Transverse colon (tissue), 4 donors: ENCODE data around the gene INSL6. TPM values are rescaled to one million over a fixed set of nuclear protein-coding genes. Genes with fewer than 3 reads are reported as not detected.

Source experiments
- DNase-seq: peaks from one replicate; pipeline ENCODE4 v3.0.0-alpha.2; 2019
- H3K27ac ChIP-seq, 4 donors: fragments of 200-600 bp; sonication (generic); 2 replicates each; pipeline ENCODE4 v1.5.1; 2016 to 2018; ENCODE audit warnings: inconsistent platforms in 4 of 4
- H3K27me3 ChIP-seq: fragments of 200-600 bp; sonication (generic); 2 replicates; pipeline ENCODE4 v1.5.1; 2017; ENCODE audit warnings: inconsistent platforms
- H3K36me3 ChIP-seq, 4 donors: fragments of 200-600 bp; sonication (generic); 2 replicates each; pipeline ENCODE4 v1.5.1; 2017 to 2019; ENCODE audit warnings: inconsistent platforms in 4 of 4
- H3K4me1 ChIP-seq, 4 donors: fragments of 200-600 bp; sonication (generic); 2 replicates each; pipeline ENCODE4 v1.5.1; 2017 to 2020; ENCODE audit warnings: inconsistent platforms in 4 of 4
- H3K4me3 ChIP-seq, 4 donors: fragments of 200-600 bp; sonication (generic); 1 replicate in 1 of 4; 2 replicates in 3 of 4; pipeline versions ENCODE4 v1.5.1 to v1.6.1; 2017 to 2019; ENCODE audit warnings: inconsistent platforms in 4 of 4
- H3K9me3 ChIP-seq, 2 donors: fragments of 200-600 bp; sonication (generic); 2 replicates each; pipeline ENCODE4 v1.5.1; 2017 to 2019; ENCODE audit warnings: inconsistent platforms in 2 of 2
- EP300 ChIP-seq: sonication (generic); formaldehyde crosslinking; IDR thresholded peaks from one replicate; pipeline ENCODE4 v1.6.1; 2017; ENCODE audit warnings: antibody characterized with exemption, low read depth
- POLR2A ChIP-seq: fragments of 450-650 bp; IDR thresholded peaks from one replicate; pipeline ENCODE4 v1.6.1; 2016; ENCODE audit warnings: antibody characterized with exemption, mild to moderate bottlenecking, moderate library complexity
- POLR2AphosphoS5 ChIP-seq, 3 donors: sonication (generic); formaldehyde crosslinking; IDR thresholded peaks; one replicate each; pipeline ENCODE4 v1.6.1; 2016; ENCODE audit warnings: antibody characterized with exemption in 3 of 3
- WGBS, 2 donors: methylation state at CpG; one replicate each; pipeline ENCODE4 v1.1.5; 2018; ENCODE audit warnings: low coverage in 1 of 2; 5-methylcytosine and 5-hydroxymethylcytosine counted together
- in situ Hi-C, 4 donors: fragments of 200-750 bp; cut with MboI; loops; one replicate each; pipeline versions ENCODE4 v1.15.0 to v1.15.1; 2017; ENCODE audit warnings: low sequenced_read_pairs in 3 of 4, low pct_ligation_motif_present in 1 of 4, low pct_unique_long_range_greater_than_20kb in 1 of 4
- intact Hi-C: fragments of 100-400 bp; cut with DNase I; formaldehyde crosslinking; loops from one replicate; pipeline ENCODE4 v1.15.1; 2023; ENCODE audit warnings: low total_unique reads
- total RNA-seq, 4 donors: library from RNA; depleted of rRNA; stranded (reverse); fragments of >200 nt; gene quantifications; one replicate each; pipeline ENCODE4 v1.1.0, GENCODE V29; 2016
- TF ChIP-seq, protein P1 (sequence below), 5 experiments: fragments of 200-600 bp in 3 of 5; fragments of 450-650 bp in 2 of 5; sonication (generic) in 3 of 5; IDR thresholded peaks; 1 replicate in 2 of 5; 2 replicates in 3 of 5; pipeline ENCODE4 v1.5.1; 2016 to 2017; ENCODE audit warnings: antibody characterized with exemption in 5 of 5, inconsistent platforms in 3 of 5, mild to moderate bottlenecking in 2 of 5, moderate library complexity in 1 of 5

The INSL6 gene
- total RNA-seq, 4 donors from 2014 or later = not detected

DNA sequence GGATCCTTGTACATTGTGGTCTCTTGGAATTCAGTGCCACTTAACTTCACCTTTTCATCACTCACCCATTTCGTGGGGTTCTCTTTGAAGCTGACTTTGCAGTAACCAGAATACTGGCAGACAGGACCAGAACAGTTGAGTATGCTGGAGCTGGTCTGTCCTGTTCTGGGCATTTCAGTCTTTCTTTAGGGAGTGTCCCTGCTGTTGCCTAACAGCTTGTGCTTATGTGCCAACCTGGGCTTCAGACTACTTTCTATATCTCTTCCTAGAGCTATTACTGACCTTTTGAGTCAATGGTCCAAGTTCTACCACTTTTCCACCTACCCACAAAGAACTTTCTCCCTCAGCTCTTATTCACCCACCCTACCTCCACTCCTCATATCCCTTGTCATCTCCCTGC is 10.0 kb upstream of the INSL6 start:
- DNase-seq = no peak
- in situ Hi-C loops (loop anchor here in 2 of 4 donors (10.0 to 25.0 kb wide), 6 partner anchors 92 to 433 kb away; partner anchors contain the start of gene PLGRKT (in 1 of the 2)), intact Hi-C loops (no loop called here)
- Histone ChIP-seq H3K27me3 (peaks cover 6% of the 10 kb centered on the region), H3K27ac (no peak overlapping the region), H3K4me1 (no peaks in the 10 kb centered on the region), H3K36me3 (no peaks in the 10 kb centered on the region), H3K4me3 (no peak overlapping the region), H3K9me3 (no peaks in the 10 kb centered on the region)
- WGBS, 2 donors = 68% methylated on average over 1 of the region's 1 CpG; no CpG with 5 or more reads in 1 of the 2 donors
- TF ChIP-seq, protein P1, sequence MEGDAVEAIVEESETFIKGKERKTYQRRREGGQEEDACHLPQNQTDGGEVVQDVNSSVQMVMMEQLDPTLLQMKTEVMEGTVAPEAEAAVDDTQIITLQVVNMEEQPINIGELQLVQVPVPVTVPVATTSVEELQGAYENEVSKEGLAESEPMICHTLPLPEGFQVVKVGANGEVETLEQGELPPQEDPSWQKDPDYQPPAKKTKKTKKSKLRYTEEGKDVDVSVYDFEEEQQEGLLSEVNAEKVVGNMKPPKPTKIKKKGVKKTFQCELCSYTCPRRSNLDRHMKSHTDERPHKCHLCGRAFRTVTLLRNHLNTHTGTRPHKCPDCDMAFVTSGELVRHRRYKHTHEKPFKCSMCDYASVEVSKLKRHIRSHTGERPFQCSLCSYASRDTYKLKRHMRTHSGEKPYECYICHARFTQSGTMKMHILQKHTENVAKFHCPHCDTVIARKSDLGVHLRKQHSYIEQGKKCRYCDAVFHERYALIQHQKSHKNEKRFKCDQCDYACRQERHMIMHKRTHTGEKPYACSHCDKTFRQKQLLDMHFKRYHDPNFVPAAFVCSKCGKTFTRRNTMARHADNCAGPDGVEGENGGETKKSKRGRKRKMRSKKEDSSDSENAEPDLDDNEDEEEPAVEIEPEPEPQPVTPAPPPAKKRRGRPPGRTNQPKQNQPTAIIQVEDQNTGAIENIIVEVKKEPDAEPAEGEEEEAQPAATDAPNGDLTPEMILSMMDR (IDR thresholded peaks at IDR 0.05) = no peak
- TF ChIP-seq POLR2AphosphoS5 (IDR thresholded peaks at IDR 0.05) (no peak), POLR2A (no peak), EP300 (no peak)

DNA sequence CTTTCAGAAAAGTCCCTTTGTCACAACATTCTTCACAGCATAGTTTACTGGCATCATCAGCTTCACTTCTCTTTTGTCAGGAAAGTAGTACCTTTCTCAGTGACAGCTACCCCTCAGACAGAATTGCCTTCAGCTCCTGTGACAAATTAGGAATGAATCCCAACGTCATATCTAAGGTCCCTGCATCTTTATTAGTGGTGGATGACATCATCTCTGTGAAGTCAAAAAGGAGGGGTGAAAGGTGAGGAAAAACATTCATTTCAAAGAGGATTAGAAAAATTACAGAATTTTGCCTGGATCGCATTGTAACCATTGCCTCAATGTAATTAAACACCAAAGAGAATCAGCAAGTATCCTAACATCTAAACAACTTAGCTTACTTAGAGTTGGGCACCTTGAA is 7.9 kb upstream of the INSL6 start:
- no peak overlapping the region for H3K27ac ChIP-seq
- H3K9me3 ChIP-seq = no peaks in the 10 kb centered on the region
- intact Hi-C loops (no loop called here), in situ Hi-C loops (loop anchor here in 2 of 4 donors (10.0 to 25.0 kb wide), 6 partner anchors 94 to 431 kb away; partner anchors contain the start of gene PLGRKT (in 1 of the 2))
- no peaks in the 10 kb centered on the region for H3K4me1 ChIP-seq
- H3K27me3 ChIP-seq = peaks cover 6% of the 10 kb centered on the region
- no peak overlapping the region for H3K4me3 ChIP-seq
- no peaks in the 10 kb centered on the region for H3K36me3 ChIP-seq
- 48 to 53% methylated on average over 2 of the region's 2 CpGs for WGBS, 2 donors
- DNase-seq = no peak
- TF ChIP-seq POLR2AphosphoS5 (IDR thresholded peaks at IDR 0.05) = no peak
- TF ChIP-seq EP300 = no peak
- TF ChIP-seq POLR2A = no peak
- TF ChIP-seq, protein P1 (IDR thresholded peaks at IDR 0.05) = no peak

DNA sequence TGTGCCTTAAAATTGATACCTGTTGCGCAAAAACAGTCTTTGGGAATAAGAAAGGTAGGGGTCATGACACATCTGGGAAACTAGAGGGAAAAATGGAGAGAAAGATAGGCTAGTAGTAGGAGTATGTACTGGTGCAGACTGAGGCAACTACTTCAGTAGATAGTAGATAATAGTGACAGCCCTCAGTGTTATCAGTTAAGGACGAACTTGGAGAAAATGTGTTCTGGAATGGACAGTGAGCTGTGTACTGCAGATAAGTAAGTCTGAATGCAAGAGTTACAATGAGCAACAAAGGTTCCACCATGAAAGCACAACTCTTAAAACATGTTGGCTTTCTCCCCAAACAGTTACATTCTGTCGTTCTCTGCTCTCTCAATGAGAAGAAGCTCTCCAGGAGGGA is 6.5 kb upstream of the INSL6 start:
- Histone ChIP-seq H3K4me1 (no peaks in the 10 kb centered on the region), H3K4me3 (no peak overlapping the region), H3K27me3 (no peaks in the 10 kb centered on the region), H3K27ac (no peak overlapping the region), H3K9me3 (no peaks in the 10 kb centered on the region), H3K36me3 (no peaks in the 10 kb centered on the region)
- WGBS, 2 donors = 82 to 91% methylated on average over 3 of the region's 3 CpGs
- no peak for TF ChIP-seq EP300
- no peak for TF ChIP-seq POLR2AphosphoS5 (IDR thresholded peaks at IDR 0.05)
- TF ChIP-seq POLR2A = no peak
- TF ChIP-seq, protein P1 (IDR thresholded peaks at IDR 0.05) = no peak
- intact Hi-C loops = no loop called here
- in situ Hi-C loops = loop anchor here in 2 of 4 donors (10.0 to 25.0 kb wide), 6 partner anchors 95 to 430 kb away; partner anchors contain the start of gene PLGRKT (in 1 of the 2)
- DNase-seq = no peak

DNA sequence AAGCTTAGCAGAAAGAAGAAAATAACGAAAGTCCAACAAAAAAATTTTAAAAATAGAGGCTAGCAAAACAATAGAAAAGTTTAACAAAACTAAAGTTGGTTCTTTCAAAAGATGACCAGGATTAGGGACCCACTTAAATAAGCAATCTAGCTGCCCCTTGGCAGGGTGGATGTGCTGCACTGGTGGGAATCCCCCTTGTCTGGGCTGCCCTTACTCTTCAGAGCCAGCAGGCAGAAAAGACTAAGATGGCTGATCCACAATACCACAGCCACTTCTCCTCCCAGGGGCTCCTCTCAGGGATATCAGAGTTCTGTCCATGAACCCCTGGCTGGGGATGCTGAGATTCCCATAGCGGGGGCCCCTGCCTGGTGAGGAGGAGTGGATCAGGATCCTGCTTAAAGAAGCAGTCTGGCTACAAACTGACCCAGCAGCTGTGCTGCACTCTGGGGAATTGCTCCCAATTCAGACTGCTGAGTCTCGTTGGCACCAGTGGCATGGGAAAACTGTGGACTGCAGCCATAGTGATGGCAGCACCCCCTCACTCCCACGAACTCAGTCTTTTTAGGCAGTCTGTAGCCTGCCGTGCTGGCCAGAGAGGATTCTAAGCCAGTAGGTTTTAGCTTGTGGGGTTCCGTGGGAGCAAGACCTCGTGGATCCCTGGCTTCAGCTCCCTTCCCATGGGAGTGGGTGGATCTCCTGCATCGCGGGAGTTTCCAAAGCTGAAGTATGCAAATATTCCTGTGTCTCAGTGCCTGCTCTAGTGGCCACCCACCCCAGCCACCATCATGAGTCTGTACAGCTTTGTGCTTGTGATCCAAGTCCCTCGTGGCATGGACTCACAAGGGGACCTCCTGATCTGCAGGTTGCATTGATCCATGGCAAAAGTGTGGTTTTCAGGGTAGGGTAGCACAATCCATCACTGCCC is 2.9 kb upstream of the INSL6 start:
- DNase-seq = no peak
- Histone ChIP-seq H3K27ac (no peak overlapping the region), H3K4me3 (no peak overlapping the region), H3K4me1 (no peaks in the 10 kb centered on the region), H3K9me3 (no peaks in the 10 kb centered on the region), H3K27me3 (no peaks in the 10 kb centered on the region), H3K36me3 (no peaks in the 10 kb centered on the region)
- in situ Hi-C loops = loop anchor here (10.0 to 25.0 kb wide), 7 partner anchors 99 to 426 kb away; partner anchors contain the start of gene PLGRKT (in 1 of the 4)
- TF ChIP-seq POLR2AphosphoS5 (IDR thresholded peaks at IDR 0.05) = no peak
- no peak for TF ChIP-seq POLR2A
- TF ChIP-seq, protein P1 (IDR thresholded peaks at IDR 0.05) = no peak
- no peak for TF ChIP-seq EP300
- WGBS, 2 donors = 68 to 83% methylated on average over 2 to 10 of the region's 10 CpGs
- intact Hi-C loops = no loop called here
